ENCODE results near the gene CCNI2.
"Not testable (repeated sequence)": the region's sequence is repeated elsewhere in the genome, so short reads cannot be mapped to it uniquely, and the experiment has no call there.

CCNI2 gene

DNA sequence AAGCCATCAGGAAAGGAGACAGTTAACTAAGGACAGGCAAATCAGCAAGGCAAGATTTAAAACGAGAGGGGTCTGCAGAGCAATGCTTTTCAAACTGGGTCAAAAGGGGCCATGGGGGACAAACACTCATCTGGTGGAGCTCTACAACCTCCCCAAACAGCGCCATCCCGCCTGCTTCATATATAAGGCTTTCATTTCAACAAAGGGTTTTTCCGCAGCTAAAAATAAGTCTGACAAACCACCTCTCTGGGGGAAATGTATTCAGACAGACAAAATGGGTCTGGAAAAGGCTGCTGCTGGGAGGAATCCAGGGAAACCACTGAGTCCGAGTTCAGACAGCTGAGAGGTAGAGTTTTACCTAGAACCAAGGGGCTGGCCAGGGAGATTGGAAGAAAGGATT is 38.1 kb downstream of the CCNI2 start:
- no peak for DNase-seq

DNA sequence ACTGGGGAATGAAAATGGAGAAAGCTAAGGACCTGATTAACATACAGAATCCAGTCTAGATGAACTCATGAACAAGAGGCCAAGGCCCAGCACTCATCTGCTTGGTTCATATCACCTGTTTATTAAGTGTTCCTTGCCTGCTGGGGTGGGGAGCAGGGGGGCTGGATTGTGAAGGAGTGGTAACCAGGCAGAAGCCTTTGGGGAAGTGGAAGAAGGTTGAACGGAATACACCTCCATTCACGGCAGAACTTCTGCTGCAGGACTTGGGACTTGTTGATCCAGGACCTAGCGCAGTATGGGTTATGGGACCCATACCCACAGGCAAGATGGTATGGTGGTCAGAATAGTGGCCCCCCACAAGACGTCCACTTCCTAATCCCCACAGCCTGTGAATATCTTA is 38.6 kb downstream of the CCNI2 start:
- DNase-seq = no peak

- no peak for DNase-seq
These were observed 39.9 kb downstream of the CCNI2 start for GRCh38 chr5:132787076-132787475.

DNA sequence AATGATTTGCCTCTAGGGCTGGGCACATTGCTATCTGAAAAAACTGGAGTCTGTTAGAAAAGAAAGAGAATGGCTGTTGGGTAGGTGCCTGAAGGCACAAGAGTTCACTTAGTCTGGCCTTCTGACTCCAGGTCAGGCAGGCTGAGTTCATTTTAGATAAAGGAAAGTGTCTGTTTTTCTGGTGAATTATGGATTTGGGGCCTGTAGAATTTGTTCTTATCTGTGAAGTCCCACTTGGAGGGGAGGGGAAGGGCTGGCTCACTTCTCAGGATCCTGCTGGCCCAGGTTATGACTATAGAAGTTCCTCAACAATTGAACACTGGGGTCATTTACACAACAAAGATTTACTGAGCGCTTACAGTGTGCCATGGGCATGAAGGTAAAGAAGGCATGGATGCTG is 41.3 kb downstream of the CCNI2 start:
- no peak for DNase-seq

DNA sequence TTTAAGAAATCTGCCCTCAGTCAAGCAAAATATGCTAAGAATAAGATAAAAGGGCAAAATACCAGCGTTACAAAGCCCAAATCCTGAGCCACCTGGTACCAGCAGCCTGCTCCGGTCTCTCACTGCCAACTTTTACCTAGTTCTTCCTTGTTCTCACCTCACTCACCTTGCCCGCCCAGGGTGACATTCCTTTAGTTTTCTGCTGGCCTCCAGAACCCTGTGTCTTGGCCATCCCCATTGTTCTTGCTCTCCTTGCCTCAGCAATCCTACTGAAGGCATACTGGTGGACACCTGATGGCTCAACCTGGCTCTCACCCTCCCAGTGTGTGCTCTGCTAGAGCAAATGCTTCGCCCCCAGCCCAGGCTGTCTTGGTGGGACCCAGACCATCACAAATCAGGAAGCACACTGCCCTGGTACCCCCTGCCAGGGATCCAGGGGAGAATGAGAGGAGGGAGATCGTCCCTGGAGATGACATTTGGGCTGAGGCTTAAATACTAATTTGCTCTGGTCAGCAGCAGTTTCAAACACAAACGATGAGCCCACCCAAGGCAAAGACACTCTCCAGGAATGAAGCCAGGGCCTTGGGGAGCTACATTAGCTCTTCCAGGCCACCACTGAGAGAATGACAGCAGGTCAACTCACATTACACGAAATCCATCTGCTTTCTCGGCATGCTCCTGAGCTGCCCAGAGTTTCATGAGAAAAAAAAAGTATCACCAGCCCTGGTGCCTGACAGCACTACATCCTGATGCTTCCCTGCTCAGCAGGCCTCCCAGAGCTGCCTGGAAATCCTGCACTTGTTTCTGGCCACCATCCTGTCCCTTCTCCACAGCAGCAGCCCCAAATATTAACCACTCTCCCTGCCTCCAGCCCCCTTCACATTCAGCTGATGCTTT is 42.0 kb downstream of the CCNI2 start:
- DNase-seq = no peak

DNA sequence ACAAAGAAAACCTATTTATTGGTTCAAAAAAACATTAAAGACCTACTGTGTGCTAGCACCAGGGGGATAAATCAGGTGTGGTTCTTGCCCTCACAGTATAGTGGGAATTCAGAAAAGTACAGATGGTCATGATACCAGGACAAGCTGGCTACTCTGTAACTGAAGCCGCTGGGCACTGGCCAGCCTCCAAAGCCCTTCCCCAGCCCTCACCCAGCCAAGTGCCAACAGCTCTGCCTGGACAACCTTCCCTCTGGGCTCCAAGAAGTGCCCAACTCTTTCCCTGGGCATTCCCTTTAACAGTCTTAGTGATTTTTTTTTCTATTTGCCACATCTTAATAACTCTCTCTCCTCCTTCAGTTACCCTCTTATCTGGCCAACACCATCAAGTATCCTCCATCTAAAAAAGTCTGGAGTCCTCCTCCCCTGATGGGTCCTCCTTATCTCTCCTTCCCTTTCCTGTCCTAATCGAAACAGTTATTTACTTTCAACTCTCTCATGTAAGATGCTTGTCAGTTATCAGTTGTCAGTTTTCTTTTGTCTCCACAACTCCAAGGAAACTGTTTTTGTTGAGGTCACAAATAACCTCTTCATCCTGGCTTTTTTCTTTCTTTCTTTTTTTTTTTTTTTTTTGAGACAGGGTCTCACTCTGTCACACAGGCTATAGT is 43.1 kb downstream of the CCNI2 start:
- DNase-seq = no peak

GRCh38 chr5:132791026-132791425 is 43.8 kb downstream of the CCNI2 start:
- DNase-seq = no peak

DNA sequence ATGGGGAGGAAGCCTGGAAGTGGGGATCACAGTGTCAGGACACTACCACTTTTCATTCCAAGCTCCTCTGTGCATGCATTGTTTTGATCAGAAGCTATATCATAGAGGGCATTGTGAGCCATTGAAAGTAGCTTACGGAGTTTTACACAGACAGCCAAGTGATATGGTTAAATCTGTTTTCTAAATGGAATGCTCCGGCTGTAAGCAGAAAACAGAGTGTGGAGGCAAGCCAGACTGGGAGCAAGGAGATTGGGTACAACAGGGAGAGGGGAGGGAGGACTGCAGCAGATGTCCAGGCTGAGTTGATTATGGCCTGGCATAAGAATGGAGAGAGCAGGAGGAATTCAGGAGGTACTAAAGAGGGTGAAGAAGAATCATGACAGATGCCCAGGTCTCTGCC is 50.4 kb downstream of the CCNI2 start:
- no peak for DNase-seq

DNA sequence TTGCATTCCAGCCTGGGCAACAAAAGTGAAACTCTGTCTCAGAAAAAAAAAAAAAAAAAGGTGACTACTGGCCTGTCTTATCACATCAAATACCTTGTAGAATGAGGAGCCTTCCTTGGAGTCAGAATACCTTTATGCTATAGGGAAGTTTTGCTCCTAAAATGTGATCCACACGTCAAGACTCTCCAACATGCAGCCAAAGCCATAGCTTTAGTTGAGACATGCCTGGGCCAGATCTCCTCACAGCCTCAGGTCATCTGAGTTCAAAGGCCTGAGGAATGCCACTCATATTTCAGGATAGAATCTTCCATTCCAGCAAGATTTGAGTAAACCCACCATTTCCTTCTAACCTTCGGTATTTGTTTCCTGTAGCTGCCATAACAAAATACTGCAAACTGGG is 52.2 kb downstream of the CCNI2 start:
- no peak for DNase-seq

GRCh38 chr5:132800545-132800944 is 53.3 kb downstream of the CCNI2 start:
- no peak for DNase-seq

DNA sequence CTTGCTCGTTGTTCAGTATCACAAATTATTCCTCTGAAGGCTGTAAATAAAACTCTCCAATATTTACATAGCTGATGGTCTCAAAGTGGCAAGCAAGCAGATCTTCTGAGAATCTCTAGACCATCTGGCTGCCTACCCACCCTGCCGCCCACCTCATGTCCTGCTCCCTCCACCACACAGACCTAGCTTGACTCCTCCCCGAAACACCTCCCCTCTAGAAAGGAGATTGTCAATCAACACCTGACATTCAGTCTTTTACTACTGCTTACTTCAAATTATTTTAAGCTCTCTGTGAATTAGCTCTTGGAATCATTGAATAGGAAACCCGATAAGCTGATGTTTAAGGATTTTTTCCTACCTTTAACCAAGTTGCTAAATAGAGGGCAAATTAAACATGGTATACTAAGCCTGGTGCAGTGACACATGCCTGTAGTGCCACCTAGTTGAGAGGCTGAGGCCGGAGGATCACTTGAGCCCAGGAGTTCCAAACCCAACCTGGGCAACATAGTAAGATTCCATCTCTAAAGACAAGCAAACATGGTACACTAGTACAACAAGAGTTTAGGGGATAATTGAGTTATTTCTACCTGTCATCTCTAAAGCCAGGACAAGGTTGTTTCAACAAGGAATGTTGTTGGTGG is 54.9 kb downstream of the CCNI2 start:
- no peak for DNase-seq

DNA sequence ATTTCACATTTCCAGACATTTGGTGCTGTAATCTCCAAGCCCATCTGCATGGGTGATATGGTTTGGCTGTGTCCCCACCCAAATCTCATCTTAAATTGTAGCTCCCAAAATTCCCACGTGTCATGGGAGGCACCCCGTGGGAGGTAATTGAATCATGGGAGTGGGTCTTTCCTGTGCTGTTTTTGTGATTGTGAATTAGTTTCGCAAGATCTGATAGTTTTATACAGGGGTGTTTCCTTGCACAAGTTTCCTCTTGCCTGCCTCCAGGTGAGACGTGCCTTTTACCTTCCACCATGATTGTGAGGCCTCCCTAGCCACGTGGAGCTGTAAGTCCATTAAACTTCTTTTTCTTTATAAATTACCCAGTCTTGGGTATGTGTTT is 55.5 kb downstream of the CCNI2 start:
- not testable (repeated sequence) for DNase-seq

Measured in GOT3 (cell line).